Fibroblast of skin of left biceps (primary cell): ENCODE data around the gene C1orf87.
A peak's percentile ranks its signal among the peaks of the same experiment; 100 is the strongest.

Experiments used
- DNase-seq, 2 experiments: peaks; one replicate each; pipeline ENCODE4 v3.0.0-alpha.2; 2013; ENCODE audit warnings: low read depth in 2 of 2

C1orf87 gene

DNA sequence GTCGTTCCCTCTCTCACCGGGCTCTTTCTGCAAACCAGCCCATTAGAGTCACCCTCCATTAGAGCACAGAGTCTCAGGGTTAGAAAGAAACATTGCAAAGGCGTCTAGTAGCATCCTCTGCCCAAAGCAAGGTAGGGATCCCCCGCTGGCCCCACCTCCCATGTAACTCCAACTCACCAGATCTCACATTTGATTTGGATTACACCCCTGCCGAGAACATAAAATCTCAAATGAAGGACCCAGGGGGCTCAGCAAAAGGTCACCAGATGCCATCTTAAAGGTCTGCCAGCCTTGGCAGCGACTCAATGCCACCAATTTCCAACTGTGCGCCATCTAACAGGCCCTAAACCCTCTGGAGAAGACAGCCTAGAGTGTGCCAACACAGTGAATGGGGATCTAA, 14.1 kb downstream of the C1orf87 start:
- no peak for DNase-seq

DNA sequence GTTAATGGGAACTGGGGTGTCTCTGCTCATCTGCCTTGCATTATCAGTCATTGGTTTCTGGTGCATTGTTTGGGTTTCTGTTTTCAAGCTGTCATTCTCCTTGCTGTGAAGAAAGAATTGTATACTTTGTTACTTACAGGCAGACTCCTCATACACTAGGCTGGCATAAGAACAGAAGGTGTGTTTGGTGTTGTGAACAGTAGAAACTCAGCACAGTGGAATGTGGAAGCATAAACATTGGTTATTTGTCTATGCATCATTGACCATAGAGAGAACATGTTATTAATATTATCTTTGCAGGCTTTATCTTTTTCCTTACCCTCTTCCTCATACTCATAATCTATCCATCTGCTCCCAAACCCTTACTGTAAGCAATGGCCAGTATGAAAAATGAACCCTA, 18.2 kb downstream of the C1orf87 start:
- DNase-seq = no peak

GRCh38 chr1:60054374-60054773, 19.2 kb downstream of the C1orf87 start:
- no peak for DNase-seq

- no peak for DNase-seq
These were observed 21.0 kb downstream of the C1orf87 start for GRCh38 chr1:60052601-60053000.

DNA sequence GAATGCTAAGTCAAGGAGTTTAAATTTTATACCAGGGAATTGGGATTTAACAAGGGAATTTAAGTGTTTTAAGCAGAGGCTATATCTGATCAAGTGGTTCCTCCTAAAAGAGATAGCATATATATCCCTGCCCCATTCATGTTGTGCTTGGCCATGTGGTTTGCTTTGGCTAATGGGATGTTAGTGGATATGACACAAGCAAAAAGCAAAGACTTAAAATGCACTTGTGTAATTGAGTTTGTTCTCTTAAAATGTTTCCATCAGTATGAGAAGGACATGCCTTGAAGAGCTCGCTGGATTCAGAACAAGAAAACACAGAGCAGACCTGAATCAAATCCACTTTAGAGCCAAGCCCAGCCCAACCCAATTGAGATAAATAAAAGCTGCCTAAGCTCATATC, 22.4 kb downstream of the C1orf87 start:
- no peak for DNase-seq

DNA sequence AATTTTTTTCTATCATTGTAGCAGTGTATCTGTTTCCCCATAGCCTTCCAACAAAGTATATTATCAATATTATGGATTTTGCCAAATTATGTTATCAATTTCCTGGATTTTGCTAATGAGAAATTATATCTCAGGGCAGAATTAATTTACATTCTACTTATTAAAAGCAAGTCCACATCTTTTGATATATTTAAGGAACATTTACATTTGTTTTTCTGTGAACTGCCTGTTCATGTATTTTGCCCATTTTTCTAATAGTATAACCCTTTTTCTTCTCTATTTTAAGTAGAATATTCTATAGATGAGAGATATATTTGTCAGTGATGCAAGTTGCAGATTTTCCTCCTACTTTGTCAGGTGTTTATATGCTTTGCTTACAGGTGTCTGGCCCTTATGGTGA, 24.4 kb downstream of the C1orf87 start:
- DNase-seq = no peak

GRCh38 chr1:60044881-60045280, 28.7 kb downstream of the C1orf87 start:
- DNase-seq = peak; percentile 30 to 31

- no peak for DNase-seq
These were observed 31.8 kb downstream of the C1orf87 start for GRCh38 chr1:60041783-60042182.

GRCh38 chr1:60037669-60038068, 35.9 kb downstream of the C1orf87 start:
- no peak for DNase-seq

DNA sequence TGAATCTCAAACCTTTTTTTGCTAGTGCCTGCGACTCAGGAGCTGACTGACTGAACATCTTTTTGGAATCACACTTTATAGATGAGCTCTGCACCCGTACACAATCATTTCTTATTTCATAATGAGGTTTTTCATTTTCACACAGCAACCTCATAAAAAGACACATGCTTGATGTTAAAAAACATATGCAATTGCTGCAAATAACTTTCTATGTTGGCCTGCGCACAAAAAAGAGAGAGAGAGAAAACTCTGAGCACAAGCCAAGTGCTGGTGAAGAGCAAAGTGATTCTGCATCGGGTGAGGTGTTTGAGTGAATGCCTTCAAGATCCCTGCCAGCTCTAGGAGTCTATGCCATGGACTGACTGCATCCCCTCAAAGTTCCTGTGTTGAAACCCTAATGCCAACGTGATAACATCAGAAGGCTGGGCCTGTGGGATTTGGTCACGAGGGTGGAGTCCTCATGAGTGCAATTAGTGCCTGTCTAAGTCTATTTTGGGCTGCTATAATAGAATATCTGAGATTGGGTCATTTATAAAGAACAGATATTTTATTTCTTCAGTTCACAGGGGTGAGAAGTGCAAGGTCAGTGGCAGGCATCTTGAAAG, 36.6 kb downstream of the C1orf87 start:
- DNase-seq = no peak

GRCh38 chr1:60035921-60036320, 37.6 kb downstream of the C1orf87 start:
- DNase-seq = no peak

- DNase-seq = no peak
These were observed 38.6 kb downstream of the C1orf87 start for GRCh38 chr1:60034999-60035398.

- no peak for DNase-seq
These were observed 40.5 kb downstream of the C1orf87 start for GRCh38 chr1:60033066-60033465.

DNA sequence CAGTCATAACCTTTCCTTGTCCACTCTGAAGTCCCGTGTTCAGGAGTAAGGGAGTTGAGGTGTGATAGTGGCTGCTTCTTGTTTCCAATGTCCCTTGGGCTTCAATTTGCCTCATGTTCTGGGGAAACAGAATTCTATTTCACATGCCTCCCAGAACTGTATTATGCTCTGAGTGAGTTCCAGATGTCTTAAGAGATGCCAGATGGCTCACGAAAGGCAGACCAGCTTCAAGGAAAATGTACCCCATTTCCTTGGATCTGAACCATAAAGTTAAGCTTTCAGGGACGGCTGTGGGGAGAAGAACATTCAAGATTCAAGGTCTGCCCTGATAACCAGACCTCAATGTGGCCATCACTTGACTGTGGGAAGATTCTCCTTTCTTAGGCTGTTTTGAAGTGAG, 42.4 kb downstream of the C1orf87 start:
- DNase-seq = no peak

- no peak for DNase-seq
These were observed 48.0 kb downstream of the C1orf87 start for GRCh38 chr1:60025552-60025951.

- DNase-seq = no peak
These were observed 55.9 kb downstream of the C1orf87 start for GRCh38 chr1:60017508-60018205.

DNA sequence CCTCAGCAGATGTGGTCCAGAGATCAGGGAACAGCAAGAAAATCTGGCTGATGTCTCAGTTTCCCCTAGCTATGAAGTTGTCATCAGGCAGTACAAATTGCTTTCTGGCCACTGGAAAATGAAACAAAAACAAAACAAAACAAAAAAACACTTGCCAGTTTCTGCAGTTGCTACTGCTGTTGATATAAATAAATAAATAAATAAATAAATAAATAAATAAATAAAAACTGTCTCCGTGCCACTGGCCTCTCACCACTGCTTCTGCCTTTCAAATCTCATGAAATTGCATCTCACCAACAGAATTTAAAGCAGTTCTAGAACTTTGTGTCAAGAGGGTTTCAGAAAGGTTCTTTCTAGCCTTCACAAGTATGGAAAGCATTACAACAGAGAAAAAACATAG, 62.9 kb downstream of the C1orf87 start:
- DNase-seq = no peak

GRCh38 chr1:60008500-60008899, 65.1 kb downstream of the C1orf87 start:
- no peak for DNase-seq

DNA sequence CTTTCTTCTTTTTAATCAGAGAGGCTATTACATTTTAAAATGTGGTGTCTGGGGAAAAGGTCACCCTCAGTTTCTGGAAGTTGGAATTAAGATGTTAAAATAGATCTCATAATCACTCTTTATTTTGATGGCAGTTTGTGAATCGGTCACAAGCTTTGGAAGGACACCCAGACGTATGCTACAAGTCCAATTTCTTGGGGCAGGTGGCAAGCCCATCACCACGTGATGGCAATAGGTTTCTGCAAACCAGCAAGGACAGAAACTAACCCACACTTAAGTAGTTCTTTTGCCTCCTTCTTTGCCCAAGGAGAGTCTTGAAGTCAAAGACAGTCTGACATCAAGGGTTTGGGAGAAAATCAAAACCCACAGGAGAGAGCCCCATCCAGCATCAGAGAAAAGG, 72.9 kb downstream of the C1orf87 start:
- no peak for DNase-seq

DNA sequence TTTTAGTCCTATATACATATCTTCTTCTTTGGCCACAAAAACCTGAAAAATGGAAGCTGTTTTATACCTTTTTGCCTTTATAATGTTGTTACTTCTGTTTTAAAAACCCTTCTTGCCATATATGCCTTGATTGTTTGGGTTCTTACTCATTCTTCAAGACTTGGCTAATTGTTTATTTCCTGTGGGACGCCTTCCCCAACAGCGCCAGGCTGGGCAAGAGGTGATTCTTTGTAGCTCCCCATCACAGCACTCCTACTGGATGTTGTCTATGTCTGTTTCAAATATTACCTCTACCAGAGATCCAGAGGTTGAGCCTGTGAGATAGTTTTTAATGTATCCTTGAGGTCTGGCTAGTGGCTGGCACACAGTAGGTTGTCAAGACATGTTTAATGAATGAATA, 73.8 kb downstream of the C1orf87 start:
- DNase-seq = no peak

DNA sequence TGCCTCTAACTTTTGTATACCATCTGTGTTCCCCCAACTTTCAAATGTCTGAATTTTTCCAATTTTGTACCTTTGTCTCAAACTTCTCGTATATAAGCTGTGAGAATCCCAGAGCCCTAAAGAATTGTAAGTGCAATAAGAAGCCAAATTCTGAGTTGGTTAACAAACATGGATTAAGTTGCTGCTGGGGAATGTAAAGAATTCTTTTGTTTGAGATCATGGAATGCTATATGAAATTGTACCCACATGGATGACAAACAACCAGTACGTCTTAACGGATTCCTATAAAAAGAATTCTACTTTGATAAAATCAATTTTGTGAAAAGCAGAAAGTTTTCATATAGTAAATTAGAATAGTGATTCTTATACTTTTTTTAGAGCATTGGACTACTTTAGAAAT, 74.6 kb downstream of the C1orf87 start:
- DNase-seq = no peak

GRCh38 chr1:59997479-59998115, 76.0 kb downstream of the C1orf87 start:
- DNase-seq = no peak
